ENCODE data around the gene CAB39L.

GRCh38 chr13:49466292-49466838 lies 22.5 kb upstream of the CAB39L start:
- TF ChIP-seq POLR2A (IDR thresholded peaks at IDR 0.05) (no peak), CTCF (IDR thresholded peaks at IDR 0.05 in 8 of 11, conservative IDR thresholded peaks at IDR 0.05 in 3 of 11) (no peak), POLR2AphosphoS5 (IDR thresholded peaks at IDR 0.05) (no peak)
